Measurements from ENCODE around the gene GGN. TPM values are rescaled to one million over a fixed set of nuclear protein-coding genes. Genes with fewer than 3 reads are reported as not detected.

The GGN gene
- total RNA-seq, 1 donor = 0.86 TPM

GRCh38 chr19:38392707-38393308 is 5.0 kb upstream of the GGN start:
- TF ChIP-seq CTCF (IDR thresholded peaks at IDR 0.05; ENCODE audit: insufficient read depth, low read depth, low read length) = no peak
- H3K4me3 ChIP-seq (ENCODE audit: low read depth, low read length) = no peak overlapping the region
- no peak for DNase-seq (ENCODE audit: low read depth)

- TF ChIP-seq CTCF (IDR thresholded peaks at IDR 0.05; ENCODE audit: insufficient read depth, low read depth, low read length) = no peak
- H3K4me3 ChIP-seq (ENCODE audit: low read depth, low read length) = no peak overlapping the region
- DNase-seq (ENCODE audit: low read depth) = no peak
Measured at GRCh38 chr19:38391911-38392464, 4.2 kb upstream of the GGN start.

GRCh38 chr19:38389957-38390924 is 2.4 kb upstream of the GGN start:
- no peak for DNase-seq (ENCODE audit: low read depth)
- TF ChIP-seq CTCF (IDR thresholded peaks at IDR 0.05; ENCODE audit: insufficient read depth, low read depth, low read length) = no peak
- peak overlapping the region; percentile 85 for H3K4me3 ChIP-seq (ENCODE audit: low read depth, low read length)

GRCh38 chr19:38389101-38389925 is 1.5 kb upstream of the GGN start:
- peak; percentile 69 for DNase-seq (ENCODE audit: low read depth)
- no peak for TF ChIP-seq CTCF (IDR thresholded peaks at IDR 0.05; ENCODE audit: insufficient read depth, low read depth, low read length)
- peak overlapping the region; percentile 85 for H3K4me3 ChIP-seq (ENCODE audit: low read depth, low read length)

GRCh38 chr19:38388349-38389100 is 691 bp upstream of the GGN start, which contains the start of gene SPRED3:
SPRED3 (plus strand) TSS chr19:38388697; CDS start chr19:38390303, 1,606 bp downstream.
- no peak for TF ChIP-seq CTCF (IDR thresholded peaks at IDR 0.05; ENCODE audit: insufficient read depth, low read depth, low read length)
- peak within 1 kb of the TSS; percentile 85 for H3K4me3 ChIP-seq (ENCODE audit: low read depth, low read length)
- DNase-seq (ENCODE audit: low read depth) = peak; percentile 77
